ENCODE data around the gene TBCC. TPM values are rescaled to one million over a fixed set of nuclear protein-coding genes. Genes with fewer than 3 reads are reported as not detected.
"Not testable (repeated sequence)": the region's sequence is repeated elsewhere in the genome, so short reads cannot be mapped to it uniquely, and the experiment has no call there.

TBCC gene
- total RNA-seq, 1 experiment from 2014 or later, result 24.7 TPM

DNA sequence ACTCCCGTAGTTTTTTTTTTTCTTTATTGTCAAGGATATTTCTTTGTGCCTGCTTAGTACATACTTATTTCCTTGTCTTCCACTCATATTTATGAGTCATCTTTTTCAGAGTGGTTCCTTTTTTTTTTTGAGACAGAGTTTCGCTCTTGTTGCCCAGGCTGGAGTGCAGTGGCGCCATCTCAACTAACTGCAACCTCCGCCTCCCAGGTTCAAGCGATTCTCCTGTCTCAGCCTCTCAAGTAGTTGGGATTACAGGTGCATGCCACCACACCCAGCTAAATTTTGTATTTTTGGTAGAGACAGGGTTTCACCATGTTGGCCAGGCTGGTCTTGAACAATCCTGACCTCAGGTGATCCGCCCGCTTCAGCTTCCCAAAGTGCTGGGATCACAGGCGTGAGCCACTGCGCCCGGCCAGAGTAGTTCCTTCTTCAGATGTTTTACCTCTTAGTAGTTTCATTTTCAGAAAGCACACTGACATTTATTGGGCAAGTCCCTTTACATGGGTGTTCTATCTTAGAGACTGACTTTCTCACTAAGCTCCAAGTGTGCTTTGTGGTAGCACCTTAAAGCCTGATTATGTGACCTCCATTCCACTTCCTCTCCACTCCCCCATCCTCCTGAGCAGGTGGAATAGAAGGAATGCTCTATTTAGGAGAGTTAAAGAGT is 29.1 kb upstream of the TBCC start:
- DNase-seq (ENCODE audit: low spot score); ATAC-seq; H3K36me3 Mint-ChIP-seq; H3K27me3 Mint-ChIP-seq (ENCODE audit: low read depth); H3K9me3 Mint-ChIP-seq; H3K4me3 Mint-ChIP-seq; CTCF ChIA-PET: not testable (repeated sequence)
- Mint-ChIP-seq H3K27ac (peak overlapping the region; percentile 61; the same call in 1 of the 2 replicates), H3K4me1 (peaks cover 39% of the 10 kb centered on the region)
- POLR2A ChIA-PET, result interaction anchor here (0.6 kb wide), 1 partner anchor 27 kb away, joined by 3 read pairs; no protein-coding TSS in a partner anchor

- TF ChIP-seq STAT6 (CRISPR knock-in tag; conservative IDR thresholded peaks at IDR 0.05; ENCODE audit: low read depth), result no peak
- H3K9me3 Mint-ChIP-seq, result no peaks in the 10 kb centered on the region
- no peak overlapping the region for H3K4me3 Mint-ChIP-seq
- CTCF ChIA-PET, result no interaction called here
- ATAC-seq, result no peak
- POLR2A ChIA-PET, result interaction anchor here (1.0 kb wide), 1 partner anchor 28 kb away, joined by 3 read pairs; the partner anchor contains the start of gene TBCC
- no peaks in the 10 kb centered on the region for H3K36me3 Mint-ChIP-seq
- no peaks in the 10 kb centered on the region for H3K27me3 Mint-ChIP-seq (ENCODE audit: low read depth)
- no peak for DNase-seq (ENCODE audit: low spot score)
- peak overlapping the region; percentile 5; the same call in 1 of the 2 replicates for H3K27ac Mint-ChIP-seq
- peaks cover 37% of the 10 kb centered on the region for H3K4me1 Mint-ChIP-seq
Measured at GRCh38 chr6:42774201-42774600, 28.3 kb upstream of the TBCC start.

- CTCF ChIA-PET, result interaction anchor here (0.5 to 1.9 kb wide), 6 partner anchors 10 to 127 kb away, joined by 3 to 7 read pairs (median 4); partner anchors contain the start of genes BICRAL and TBCC
- no peak for TF ChIP-seq ZNF121 (CRISPR knock-in tag; IDR thresholded peaks at IDR 0.05)
- TF ChIP-seq PRDM15 (CRISPR knock-in tag; IDR thresholded peaks at IDR 0.05), result no peak
- TF ChIP-seq TCF7 (CRISPR knock-in tag; IDR thresholded peaks at IDR 0.05; ENCODE audit: low read depth), result no peak
- no peak for TF ChIP-seq ZNF219 (CRISPR knock-in tag; IDR thresholded peaks at IDR 0.05; ENCODE audit: borderline replicate concordance)
- TF ChIP-seq, protein P1, sequence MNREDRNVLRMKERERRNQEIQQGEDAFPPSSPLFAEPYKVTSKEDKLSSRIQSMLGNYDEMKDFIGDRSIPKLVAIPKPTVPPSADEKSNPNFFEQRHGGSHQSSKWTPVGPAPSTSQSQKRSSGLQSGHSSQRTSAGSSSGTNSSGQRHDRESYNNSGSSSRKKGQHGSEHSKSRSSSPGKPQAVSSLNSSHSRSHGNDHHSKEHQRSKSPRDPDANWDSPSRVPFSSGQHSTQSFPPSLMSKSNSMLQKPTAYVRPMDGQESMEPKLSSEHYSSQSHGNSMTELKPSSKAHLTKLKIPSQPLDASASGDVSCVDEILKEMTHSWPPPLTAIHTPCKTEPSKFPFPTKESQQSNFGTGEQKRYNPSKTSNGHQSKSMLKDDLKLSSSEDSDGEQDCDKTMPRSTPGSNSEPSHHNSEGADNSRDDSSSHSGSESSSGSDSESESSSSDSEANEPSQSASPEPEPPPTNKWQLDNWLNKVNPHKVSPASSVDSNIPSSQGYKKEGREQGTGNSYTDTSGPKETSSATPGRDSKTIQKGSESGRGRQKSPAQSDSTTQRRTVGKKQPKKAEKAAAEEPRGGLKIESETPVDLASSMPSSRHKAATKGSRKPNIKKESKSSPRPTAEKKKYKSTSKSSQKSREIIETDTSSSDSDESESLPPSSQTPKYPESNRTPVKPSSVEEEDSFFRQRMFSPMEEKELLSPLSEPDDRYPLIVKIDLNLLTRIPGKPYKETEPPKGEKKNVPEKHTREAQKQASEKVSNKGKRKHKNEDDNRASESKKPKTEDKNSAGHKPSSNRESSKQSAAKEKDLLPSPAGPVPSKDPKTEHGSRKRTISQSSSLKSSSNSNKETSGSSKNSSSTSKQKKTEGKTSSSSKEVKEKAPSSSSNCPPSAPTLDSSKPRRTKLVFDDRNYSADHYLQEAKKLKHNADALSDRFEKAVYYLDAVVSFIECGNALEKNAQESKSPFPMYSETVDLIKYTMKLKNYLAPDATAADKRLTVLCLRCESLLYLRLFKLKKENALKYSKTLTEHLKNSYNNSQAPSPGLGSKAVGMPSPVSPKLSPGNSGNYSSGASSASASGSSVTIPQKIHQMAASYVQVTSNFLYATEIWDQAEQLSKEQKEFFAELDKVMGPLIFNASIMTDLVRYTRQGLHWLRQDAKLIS (CRISPR knock-in tag; IDR thresholded peaks at IDR 0.05; ENCODE audit: borderline replicate concordance), result no peak
- no peak for TF ChIP-seq E2F1 (CRISPR knock-in tag; IDR thresholded peaks at IDR 0.05)
- TF ChIP-seq ARID4B (CRISPR knock-in tag; IDR thresholded peaks at IDR 0.05; ENCODE audit: borderline replicate concordance), result no peak
Measured at GRCh38 chr6:42771741-42772100, 25.8 kb upstream of the TBCC start.

More at GRCh38 chr6:42771741-42772100, 25.8 kb upstream of the TBCC start:
- H3K27me3 Mint-ChIP-seq (ENCODE audit: low read depth), result no peaks in the 10 kb centered on the region
- DNase-seq (ENCODE audit: low spot score) (no peak), ATAC-seq (no peak)
- H3K27ac Mint-ChIP-seq, result peak overlapping the region; percentile 77
- H3K36me3 Mint-ChIP-seq, result no peaks in the 10 kb centered on the region
- no peaks in the 10 kb centered on the region for H3K9me3 Mint-ChIP-seq
- POLR2A ChIA-PET, result interaction anchor here (0.5 to 3.3 kb wide), 9 partner anchors 11 to 113 kb away, joined by 3 to 16 read pairs (median 4); partner anchors contain the start of genes BICRAL and TBCC
- peak overlapping the region; percentile 66 for H3K4me3 Mint-ChIP-seq
- H3K4me1 Mint-ChIP-seq, result peaks cover 29% of the 10 kb centered on the region
